AG09309 (cell line): ENCODE data around the gene LRRC8B.

Source experiments
- DNase-seq: peaks from one replicate; pipeline ENCODE4 v3.0.0-alpha.2; 2010; ENCODE audit warnings: low read depth
- H3K4me3 ChIP-seq: 2 replicates; pipeline ENCODE4 v1.5.1; 2011; ENCODE audit warnings: mild to moderate bottlenecking, low read depth, low read length, moderate library complexity; ENCODE audit not compliant: control insufficient read depth
- CTCF ChIP-seq: IDR thresholded peaks from 2 replicates; pipeline ENCODE4 v1.5.1; 2011; ENCODE audit warnings: mild to moderate bottlenecking, low read depth, low read length, inconsistent platforms; ENCODE audit not compliant: insufficient read depth, control insufficient read depth; ENCODE audit errors: missing control alignments

The LRRC8B gene

GRCh38 chr1:89598450-89599331, 74.1 kb downstream of the LRRC8B start:
- DNase-seq: no peak
- H3K4me3 ChIP-seq: no peak overlapping the region
- TF ChIP-seq CTCF: peak; percentile 63

GRCh38 chr1:89599332-89599630, 74.7 kb downstream of the LRRC8B start:
- DNase-seq: no peak
- no peak for TF ChIP-seq CTCF
- H3K4me3 ChIP-seq: no peak overlapping the region

GRCh38 chr1:89600451-89601224, 76.0 kb downstream of the LRRC8B start:
- no peak for TF ChIP-seq CTCF
- no peak for DNase-seq
- no peak overlapping the region for H3K4me3 ChIP-seq

- H3K4me3 ChIP-seq: no peak overlapping the region
- no peak for DNase-seq
- no peak for TF ChIP-seq CTCF
These were observed 78.3 kb downstream of the LRRC8B start for GRCh38 chr1:89602871-89603404.

GRCh38 chr1:89603651-89604413, 79.2 kb downstream of the LRRC8B start:
- no peak overlapping the region for H3K4me3 ChIP-seq
- TF ChIP-seq CTCF: no peak

GRCh38 chr1:89604414-89604735, 79.7 kb downstream of the LRRC8B start:
- no peak for DNase-seq
- no peak for TF ChIP-seq CTCF
- no peak overlapping the region for H3K4me3 ChIP-seq

More at GRCh38 chr1:89603651-89604413, 79.2 kb downstream of the LRRC8B start:
- peak; percentile 14 for DNase-seq
